ENCODE results near the gene DELE1.

The DELE1 gene

DNA sequence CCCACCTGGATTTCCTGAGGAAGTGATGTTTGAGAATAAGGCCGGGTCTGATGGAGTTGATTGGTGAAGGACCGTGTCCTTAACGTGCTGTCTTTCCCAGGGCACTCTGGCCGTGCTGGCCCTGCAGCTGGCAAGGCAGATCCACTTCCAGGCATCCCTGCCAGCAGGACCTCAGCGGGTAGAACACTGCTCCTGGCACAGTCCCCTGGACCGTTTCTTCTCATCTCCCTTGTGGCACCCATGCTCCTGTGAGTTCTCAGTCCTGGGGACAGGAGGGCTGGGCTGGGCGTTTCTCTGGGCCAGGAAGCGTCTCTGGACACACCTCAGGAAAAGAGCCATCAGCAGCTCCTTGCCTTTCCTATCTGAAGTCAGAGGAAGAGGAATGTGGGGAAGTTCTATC is 4.4 kb downstream of the DELE1 start:
- no peak for DNase-seq (ENCODE audit: low read depth, low spot score)
- H3K4me1 ChIP-seq (ENCODE audit: control insufficient read depth, insufficient read depth, low read length), result peaks cover 2% of the 10 kb centered on the region
- peaks cover 21% of the 10 kb centered on the region for H3K36me3 ChIP-seq (ENCODE audit: control insufficient read depth, insufficient read depth, low read length)
- H3K27me3 ChIP-seq (ENCODE audit: control insufficient read depth, insufficient read depth, low read length), result no peaks in the 10 kb centered on the region
- no CpG with 5 or more reads among the region's 8 CpGs for WGBS (ENCODE audit: insufficient coverage, insufficient read length)
- H3K4me3 ChIP-seq (ENCODE audit: low read length), result no peak overlapping the region
- no peaks in the 10 kb centered on the region for H3K9me3 ChIP-seq (ENCODE audit: control insufficient read depth, insufficient read depth, low read length)
- H3K27ac ChIP-seq (ENCODE audit: low read length), result no peak overlapping the region

DNA sequence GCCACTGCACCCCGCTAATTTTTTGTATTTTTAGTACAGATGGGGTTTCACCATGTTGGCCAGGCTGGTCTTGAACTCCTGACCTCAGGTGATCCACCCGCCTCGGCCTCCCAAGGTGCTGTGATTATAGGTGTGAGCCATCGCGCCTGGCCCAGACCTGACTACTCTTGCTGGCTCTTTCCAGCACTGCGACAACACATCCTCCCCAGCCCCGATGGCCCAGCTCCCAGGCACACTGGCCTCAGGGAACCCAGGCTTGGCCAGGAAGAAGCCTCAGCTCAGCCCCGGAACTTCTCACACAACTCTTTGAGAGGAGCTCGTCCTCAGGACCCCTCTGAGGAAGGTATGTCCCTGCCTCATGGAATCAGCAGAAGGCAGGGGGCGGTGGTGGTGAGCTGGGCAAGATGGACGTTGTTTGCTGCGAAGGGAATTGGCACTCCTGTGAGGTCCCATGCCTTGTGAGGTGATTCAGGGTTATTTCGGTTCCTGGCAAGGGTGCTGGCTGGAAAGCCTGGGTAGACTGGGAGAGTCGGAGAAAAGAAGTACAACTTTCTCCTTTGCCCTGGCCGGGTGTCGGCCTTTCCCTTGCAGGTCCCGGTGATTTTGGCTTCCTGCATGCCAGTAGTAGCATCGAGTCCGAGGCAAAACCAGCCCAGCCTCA is 5.9 kb downstream of the DELE1 start:
- no peaks in the 10 kb centered on the region for H3K27me3 ChIP-seq (ENCODE audit: control insufficient read depth, insufficient read depth, low read length)
- H3K36me3 ChIP-seq (ENCODE audit: control insufficient read depth, insufficient read depth, low read length), result peaks cover 29% of the 10 kb centered on the region
- H3K9me3 ChIP-seq (ENCODE audit: control insufficient read depth, insufficient read depth, low read length), result no peaks in the 10 kb centered on the region
- H3K27ac ChIP-seq (ENCODE audit: low read length), result no peak overlapping the region
- H3K4me1 ChIP-seq (ENCODE audit: control insufficient read depth, insufficient read depth, low read length), result no peaks in the 10 kb centered on the region
- H3K4me3 ChIP-seq (ENCODE audit: low read length), result no peak overlapping the region
- no CpG with 5 or more reads among the region's 19 CpGs for WGBS (ENCODE audit: insufficient coverage, insufficient read length)
- DNase-seq (ENCODE audit: low read depth, low spot score), result no peak

DNA sequence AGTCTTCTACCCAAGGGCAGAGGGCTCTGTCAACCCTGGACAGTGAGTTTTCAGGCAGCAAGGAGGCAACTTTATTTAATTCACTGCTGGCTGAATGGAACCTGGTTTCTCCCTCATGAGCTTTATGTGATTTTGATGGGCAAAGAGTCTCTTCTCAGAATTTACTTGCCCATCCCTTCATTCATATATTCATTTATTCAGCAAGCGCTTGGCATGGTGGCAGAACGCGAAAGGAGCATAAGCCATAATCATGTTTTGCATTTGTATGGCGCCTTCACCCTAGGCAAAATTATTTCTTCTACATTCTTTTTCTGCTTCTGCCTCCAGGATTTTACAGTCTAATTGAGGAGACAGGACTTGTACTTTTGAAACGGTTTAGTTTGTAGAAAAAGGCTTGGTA is 8.0 kb downstream of the DELE1 start:
- Histone ChIP-seq H3K4me3 (ENCODE audit: low read length) (no peak overlapping the region), H3K27me3 (ENCODE audit: control insufficient read depth, insufficient read depth, low read length) (no peaks in the 10 kb centered on the region), H3K36me3 (ENCODE audit: control insufficient read depth, insufficient read depth, low read length) (peaks cover 27% of the 10 kb centered on the region), H3K27ac (ENCODE audit: low read length) (no peak overlapping the region), H3K4me1 (ENCODE audit: control insufficient read depth, insufficient read depth, low read length) (no peaks in the 10 kb centered on the region), H3K9me3 (ENCODE audit: control insufficient read depth, insufficient read depth, low read length) (no peaks in the 10 kb centered on the region)
- no CpG with 5 or more reads among the region's 5 CpGs for WGBS (ENCODE audit: insufficient coverage, insufficient read length)
- DNase-seq (ENCODE audit: low read depth, low spot score), result no peak

DNA sequence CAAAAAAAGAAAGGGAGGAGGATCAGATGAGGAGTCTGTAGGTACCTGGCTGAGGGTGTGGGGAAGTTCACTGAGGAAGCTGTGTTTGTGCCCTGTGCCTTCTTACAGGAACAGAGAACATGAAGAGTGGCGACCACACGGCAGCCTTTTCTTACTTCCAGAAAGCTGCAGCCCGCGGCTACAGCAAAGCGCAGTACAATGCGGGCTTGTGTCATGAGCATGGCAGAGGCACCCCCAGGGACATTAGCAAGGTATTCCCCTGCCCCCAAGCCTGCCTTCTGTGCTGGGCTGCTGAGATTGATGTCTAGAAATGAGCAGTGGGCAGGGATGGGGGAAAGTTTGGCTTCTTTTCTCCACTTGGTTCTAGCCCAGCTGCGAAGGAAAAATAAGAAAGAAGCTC is 9.5 kb downstream of the DELE1 start:
- H3K4me1 ChIP-seq (ENCODE audit: control insufficient read depth, insufficient read depth, low read length), result no peaks in the 10 kb centered on the region
- H3K27me3 ChIP-seq (ENCODE audit: control insufficient read depth, insufficient read depth, low read length), result no peaks in the 10 kb centered on the region
- no peaks in the 10 kb centered on the region for H3K9me3 ChIP-seq (ENCODE audit: control insufficient read depth, insufficient read depth, low read length)
- peaks cover 29% of the 10 kb centered on the region for H3K36me3 ChIP-seq (ENCODE audit: control insufficient read depth, insufficient read depth, low read length)
- no peak overlapping the region for H3K27ac ChIP-seq (ENCODE audit: low read length)
- no peak for DNase-seq (ENCODE audit: low read depth, low spot score)
- no peak overlapping the region for H3K4me3 ChIP-seq (ENCODE audit: low read length)
- no CpG with 5 or more reads among the region's 7 CpGs for WGBS (ENCODE audit: insufficient coverage, insufficient read length)

DNA sequence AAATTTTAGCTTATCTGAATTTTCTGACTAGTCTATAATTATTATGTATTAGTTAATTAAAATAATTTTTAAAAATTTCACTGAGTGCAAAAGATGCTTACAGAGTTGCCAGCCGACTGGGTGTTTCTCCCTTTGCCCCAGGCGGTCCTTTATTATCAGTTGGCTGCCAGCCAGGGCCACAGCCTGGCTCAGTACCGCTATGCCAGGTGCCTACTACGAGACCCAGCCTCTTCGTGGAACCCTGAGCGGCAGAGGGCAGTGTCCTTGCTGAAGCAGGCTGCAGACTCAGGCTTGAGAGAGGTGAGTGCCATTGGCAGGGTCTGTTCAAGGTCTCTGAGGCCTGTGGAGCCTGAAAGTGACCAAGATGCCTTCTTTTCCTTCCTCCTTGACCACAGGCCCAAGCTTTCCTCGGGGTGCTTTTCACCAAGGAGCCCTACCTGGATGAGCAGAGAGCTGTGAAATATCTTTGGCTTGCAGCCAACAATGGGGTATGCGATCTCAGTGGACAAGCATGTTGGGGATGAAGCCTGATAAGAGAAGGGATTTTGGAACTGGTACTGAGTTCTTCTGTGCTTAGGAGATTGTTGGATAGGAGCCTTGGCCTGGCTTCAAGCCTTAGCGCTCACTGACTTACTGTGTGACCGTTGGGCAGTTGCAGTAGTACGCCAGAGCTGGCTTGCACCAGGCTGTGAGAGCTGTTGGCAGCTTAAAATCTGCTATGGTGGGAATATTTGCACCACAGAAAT is 10.6 kb downstream of the DELE1 start:
- DNase-seq (ENCODE audit: low read depth, low spot score), result no peak
- Histone ChIP-seq H3K27ac (ENCODE audit: low read length) (no peak overlapping the region), H3K36me3 (ENCODE audit: control insufficient read depth, insufficient read depth, low read length) (peaks cover 27% of the 10 kb centered on the region), H3K27me3 (ENCODE audit: control insufficient read depth, insufficient read depth, low read length) (no peaks in the 10 kb centered on the region), H3K4me3 (ENCODE audit: low read length) (no peak overlapping the region), H3K9me3 (ENCODE audit: control insufficient read depth, insufficient read depth, low read length) (no peaks in the 10 kb centered on the region), H3K4me1 (ENCODE audit: control insufficient read depth, insufficient read depth, low read length) (no peaks in the 10 kb centered on the region)
- no CpG with 5 or more reads among the region's 11 CpGs for WGBS (ENCODE audit: insufficient coverage, insufficient read length)

DNA sequence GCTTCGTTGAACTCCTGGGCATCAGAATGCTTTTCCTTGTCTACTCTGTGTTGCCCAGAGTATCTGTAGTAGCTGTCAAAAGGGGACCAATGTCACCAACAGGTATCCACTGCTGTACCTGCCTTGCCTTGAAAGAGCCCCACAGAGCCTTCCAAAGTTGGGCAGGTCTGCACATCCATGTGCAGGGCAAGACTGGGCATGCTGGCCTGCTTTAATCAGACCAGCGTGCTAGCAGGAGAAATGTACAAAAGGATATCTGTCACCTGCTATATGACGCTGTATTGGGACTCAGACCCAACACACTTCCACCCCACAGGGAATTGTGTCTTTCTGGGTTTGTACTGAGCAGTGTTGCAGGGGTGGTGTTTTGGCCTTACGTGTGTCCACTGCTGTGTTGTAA is 11.9 kb downstream of the DELE1 start:
- no CpG with 5 or more reads among the region's 4 CpGs for WGBS (ENCODE audit: insufficient coverage, insufficient read length)
- Histone ChIP-seq H3K27ac (ENCODE audit: low read length) (no peak overlapping the region), H3K27me3 (ENCODE audit: control insufficient read depth, insufficient read depth, low read length) (no peaks in the 10 kb centered on the region), H3K36me3 (ENCODE audit: control insufficient read depth, insufficient read depth, low read length) (peaks cover 25% of the 10 kb centered on the region; the same call in 1 of the 2 replicates), H3K4me3 (ENCODE audit: low read length) (no peak overlapping the region), H3K9me3 (ENCODE audit: control insufficient read depth, insufficient read depth, low read length) (no peaks in the 10 kb centered on the region), H3K4me1 (ENCODE audit: control insufficient read depth, insufficient read depth, low read length) (no peaks in the 10 kb centered on the region)
- DNase-seq (ENCODE audit: low read depth, low spot score), result no peak

DNA sequence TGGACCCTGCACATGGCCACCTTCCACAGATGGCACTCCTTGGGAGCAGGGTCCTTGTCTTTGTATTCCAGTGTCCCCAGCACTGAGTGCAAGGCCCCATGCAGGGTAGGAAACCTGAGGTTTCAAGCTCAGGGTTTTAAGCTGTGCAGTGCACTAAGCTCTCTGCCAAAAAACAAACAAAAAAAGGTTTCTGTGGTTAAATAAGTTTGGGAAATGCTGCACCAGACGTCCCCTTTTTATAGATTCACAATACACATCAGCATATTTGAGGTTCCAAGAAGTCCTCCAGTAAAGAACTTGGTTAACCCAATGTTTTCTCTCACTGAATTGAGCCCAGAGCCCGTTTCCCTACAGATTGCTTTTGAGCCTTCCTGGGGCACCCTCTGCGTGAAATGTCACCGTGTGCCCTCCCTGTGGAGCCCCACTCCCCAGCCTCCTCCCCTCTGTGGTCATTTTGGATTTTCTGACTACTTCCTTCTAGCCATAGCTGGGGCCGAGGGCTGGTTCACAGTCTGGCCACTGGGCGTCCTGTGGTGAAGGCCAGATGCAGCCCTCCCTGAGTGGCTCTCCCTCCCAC is 17.1 kb downstream of the DELE1 start:
- no peak for DNase-seq (ENCODE audit: low read depth, low spot score)
- Histone ChIP-seq H3K27ac (ENCODE audit: low read length) (no peak overlapping the region), H3K27me3 (ENCODE audit: control insufficient read depth, insufficient read depth, low read length) (no peaks in the 10 kb centered on the region), H3K9me3 (ENCODE audit: control insufficient read depth, insufficient read depth, low read length) (no peaks in the 10 kb centered on the region), H3K36me3 (ENCODE audit: control insufficient read depth, insufficient read depth, low read length) (peaks cover 13% of the 10 kb centered on the region; the same call in 1 of the 2 replicates), H3K4me1 (ENCODE audit: control insufficient read depth, insufficient read depth, low read length) (peaks cover 3% of the 10 kb centered on the region), H3K4me3 (ENCODE audit: low read length) (no peak overlapping the region)
- no CpG with 5 or more reads among the region's 6 CpGs for WGBS (ENCODE audit: insufficient coverage, insufficient read length)

DNA sequence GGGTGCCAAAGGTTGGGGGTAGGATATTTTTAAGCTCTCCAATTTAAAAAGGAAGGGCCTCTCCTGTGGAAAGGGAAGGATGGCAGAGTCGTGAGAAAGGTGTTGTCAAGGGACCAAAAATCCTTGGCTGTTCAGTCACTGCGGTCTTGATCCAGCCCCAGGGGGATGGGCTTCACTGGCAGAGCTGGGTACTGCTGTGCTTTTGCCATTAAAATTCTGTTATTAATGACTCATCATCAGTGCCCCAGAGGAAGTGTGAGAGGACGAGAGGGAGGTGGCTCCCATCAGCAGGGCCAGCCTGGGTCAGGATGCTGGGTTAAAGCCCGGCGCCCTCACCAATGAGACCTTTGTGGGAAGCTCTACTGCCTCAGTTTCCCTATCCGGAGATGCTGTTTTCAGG is 17.6 kb downstream of the DELE1 start:
- Histone ChIP-seq H3K9me3 (ENCODE audit: control insufficient read depth, insufficient read depth, low read length) (no peaks in the 10 kb centered on the region), H3K4me1 (ENCODE audit: control insufficient read depth, insufficient read depth, low read length) (peaks cover 3% of the 10 kb centered on the region), H3K27ac (ENCODE audit: low read length) (no peak overlapping the region), H3K4me3 (ENCODE audit: low read length) (no peak overlapping the region), H3K27me3 (ENCODE audit: control insufficient read depth, insufficient read depth, low read length) (no peaks in the 10 kb centered on the region), H3K36me3 (ENCODE audit: control insufficient read depth, insufficient read depth, low read length) (peaks cover 13% of the 10 kb centered on the region; the same call in 1 of the 2 replicates)
- no CpG with 5 or more reads among the region's 6 CpGs for WGBS (ENCODE audit: insufficient coverage, insufficient read length)
- no peak for DNase-seq (ENCODE audit: low read depth, low spot score)

DNA sequence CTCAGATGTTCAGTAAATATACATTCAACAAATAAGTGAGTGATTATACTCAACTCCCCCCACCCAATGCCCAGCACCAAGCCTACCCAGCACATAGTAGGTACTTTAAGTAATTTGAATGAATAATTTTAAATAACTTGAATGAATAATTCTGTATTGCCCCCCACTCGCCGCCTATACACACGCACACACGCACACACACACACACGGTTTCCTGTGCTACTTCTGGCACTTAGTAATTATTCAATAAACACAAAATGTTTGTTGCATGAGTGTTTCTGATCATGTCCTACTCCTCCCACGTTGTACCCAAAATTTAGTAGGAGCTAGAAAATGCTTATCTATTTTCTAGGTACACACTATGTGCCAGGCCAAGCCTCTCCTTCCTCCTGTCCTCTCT is 18.1 kb downstream of the DELE1 start:
- H3K9me3 ChIP-seq (ENCODE audit: control insufficient read depth, insufficient read depth, low read length), result no peaks in the 10 kb centered on the region
- no peak for DNase-seq (ENCODE audit: low read depth, low spot score)
- no peaks in the 10 kb centered on the region for H3K27me3 ChIP-seq (ENCODE audit: control insufficient read depth, insufficient read depth, low read length)
- H3K4me3 ChIP-seq (ENCODE audit: low read length), result no peak overlapping the region
- no CpG with 5 or more reads among the region's 6 CpGs for WGBS (ENCODE audit: insufficient coverage, insufficient read length)
- H3K36me3 ChIP-seq (ENCODE audit: control insufficient read depth, insufficient read depth, low read length), result peaks cover 9% of the 10 kb centered on the region; the same call in 1 of the 2 replicates
- H3K27ac ChIP-seq (ENCODE audit: low read length), result no peak overlapping the region
- H3K4me1 ChIP-seq (ENCODE audit: control insufficient read depth, insufficient read depth, low read length), result peaks cover 3% of the 10 kb centered on the region

DNA sequence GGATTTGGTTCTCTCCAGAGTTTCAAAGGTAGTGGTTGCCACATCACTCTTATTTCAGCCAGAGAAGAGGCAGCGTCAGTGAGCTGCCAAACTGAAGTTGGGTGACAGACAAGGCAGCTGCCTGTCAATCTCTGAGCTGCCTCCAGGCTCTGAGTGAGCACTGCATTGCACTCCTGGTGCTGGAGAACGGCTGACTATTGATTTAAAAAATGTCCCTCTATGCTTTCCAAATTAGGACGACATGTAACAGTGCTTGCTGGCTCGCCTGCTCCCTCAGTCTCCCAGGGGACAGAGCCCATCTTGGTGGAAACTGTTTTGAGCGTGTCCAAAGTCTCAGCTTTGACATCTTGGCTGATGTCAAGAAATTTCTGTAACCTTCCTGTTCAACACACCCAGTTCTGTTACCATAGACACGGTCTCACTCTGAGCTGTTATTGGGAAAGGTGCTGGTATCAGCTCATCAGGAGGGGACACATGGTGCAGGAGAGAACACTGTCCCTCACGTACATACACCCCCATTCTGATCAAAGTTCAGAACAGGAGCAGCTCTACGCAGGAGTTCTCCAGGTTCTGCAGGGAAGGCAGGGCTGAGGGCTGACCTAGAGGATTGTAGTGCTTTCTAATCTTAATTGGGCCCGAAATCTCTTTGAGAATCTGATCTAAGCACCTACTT is 18.6 kb downstream of the DELE1 start:
- H3K27ac ChIP-seq (ENCODE audit: low read length), result no peak overlapping the region
- H3K4me3 ChIP-seq (ENCODE audit: low read length), result no peak overlapping the region
- H3K27me3 ChIP-seq (ENCODE audit: control insufficient read depth, insufficient read depth, low read length), result no peaks in the 10 kb centered on the region
- peaks cover 3% of the 10 kb centered on the region for H3K4me1 ChIP-seq (ENCODE audit: control insufficient read depth, insufficient read depth, low read length)
- WGBS (ENCODE audit: insufficient coverage, insufficient read length), result no CpG with 5 or more reads among the region's 9 CpGs
- H3K9me3 ChIP-seq (ENCODE audit: control insufficient read depth, insufficient read depth, low read length), result no peaks in the 10 kb centered on the region
- H3K36me3 ChIP-seq (ENCODE audit: control insufficient read depth, insufficient read depth, low read length), result peaks cover 5% of the 10 kb centered on the region; the same call in 1 of the 2 replicates
- no peak for DNase-seq (ENCODE audit: low read depth, low spot score)
